Heart left ventricle (tissue), 16 donors: ENCODE results near the gene DHRS4L2. TPM values are rescaled to one million over a fixed set of nuclear protein-coding genes. Genes with fewer than 3 reads are reported as not detected.

Experiments used
- ATAC-seq, 4 donors: fragments of 200-7000 bp; cut with Tn5 transposase; one replicate each; pipeline ENCODE4 v1.9.1; 2020 to 2022; ENCODE audit warnings: moderate library complexity in 4 of 4, mild to moderate bottlenecking in 3 of 4, moderate number of reproducible peaks in 1 of 4
- DNase-seq, 5 donors: peaks; one replicate each; pipeline ENCODE4 v3.0.0-alpha.2; 2020
- H3K27ac ChIP-seq, 12 donors: fragments of 200-600 bp; sonication (generic) in 4 of 12; one replicate each; pipeline versions ENCODE4 v1.5.0 to v1.8.0; 2016 to 2022; ENCODE audit warnings: mild to moderate bottlenecking in 2 of 12
- H3K27me3 ChIP-seq, 9 donors: fragments of 200-600 bp; sonication (generic) in 2 of 9; one replicate each; pipeline versions ENCODE4 v1.5.1 to v1.8.0; 2016 to 2022; ENCODE audit warnings: mild to moderate bottlenecking in 3 of 9
- H3K36me3 ChIP-seq, 9 donors: fragments of 200-600 bp; sonication (generic) in 2 of 9; one replicate each; pipeline versions ENCODE4 v1.5.0 to v1.8.0; 2018 to 2022; ENCODE audit warnings: mild to moderate bottlenecking in 2 of 9
- H3K4me1 ChIP-seq, 12 donors: fragments of 200-600 bp; sonication (generic) in 4 of 12; one replicate each; pipeline versions ENCODE4 v1.5.0 to v1.8.0; 2016 to 2022; ENCODE audit warnings: mild to moderate bottlenecking in 3 of 12
- H3K4me3 ChIP-seq, 12 donors: fragments of 200-600 bp; sonication (generic) in 4 of 12; one replicate each; pipeline versions ENCODE4 v1.5.0 to v1.8.0; 2017 to 2022; ENCODE audit warnings: mild to moderate bottlenecking in 9 of 12, moderate library complexity in 4 of 12
- H3K9me3 ChIP-seq, 12 donors: fragments of 200-600 bp; sonication (generic) in 4 of 12; one replicate each; pipeline versions ENCODE4 v1.5.0 to v1.8.0; 2016 to 2022; ENCODE audit warnings: mild to moderate bottlenecking in 1 of 12
- CTCF ChIP-seq, 12 donors: fragments of 200-600 bp; sonication (generic) in 4 of 12; IDR thresholded peaks; one replicate each; pipeline versions ENCODE4 v1.5.0 to v1.8.0; 2018 to 2022; ENCODE audit warnings: antibody characterized with exemption in 12 of 12, mild to moderate bottlenecking in 5 of 12
- POLR2A ChIP-seq, 2 donors: fragments of 450-650 bp; IDR thresholded peaks; one replicate each; pipeline ENCODE4 v1.6.1; 2017; ENCODE audit warnings: antibody characterized with exemption in 2 of 2, mild to moderate bottlenecking in 2 of 2, moderate library complexity in 2 of 2
- whole genome bisulfite sequencing, 4 donors: extraction: QIAGEN DNeasy Blood & Tissue Kit in 2 of 4; methylation state at CpG; one replicate each; pipeline versions ENCODE4 v1.1.5 to v1.1.7; 2013 to 2018; 5-methylcytosine and 5-hydroxymethylcytosine counted together
- intact Hi-C, 10 donors: fragments of 100-400 bp; cut with DNase I; formaldehyde crosslinking; loops; one replicate each; pipeline versions ENCODE4 v1.11.1 to v1.14.2; 2022
- polyA plus RNA-seq, 2 donors: library from polyadenylated mRNA; stranded (reverse); fragments of 200-250 nt; gene quantifications; one replicate each; pipeline ENCODE4 v1.2.3, GENCODE V29; 2013
- total RNA-seq, 9 donors: library from RNA; depleted of rRNA in 2 of 9; stranded (reverse); fragments of >200 nt in 2 of 9; fragmentation: NEBNext Ultra II Directional in 3 of 9; extraction: Animal tissue kit (Norgen Biotek cat#: 25700) in 3 of 9; gene quantifications; one replicate each; pipeline versions ENCODE4 v1.1.0 to v1.2.4, GENCODE V29; 2016 to 2023
- donor health status: ischemic (EF 13 %, LVEDD 7.1; RV severe dilation, severe dysfunction).
- donor health status: healthy with polysubstance abuse.
- donor health status: DM: no; HTN: yes; CAD: no.
- donor health status: DM: no; HTN: no; CAD: no.
- donor health status: ischemic (EF 25% LVEDD 6.9; RV normal size, moderate dysfunction).
- donor health status: ischemic (EF 25% LVEDD 5.7; RV mildly dilated, moderate dysfunction).
- donor health status: healthy.
- donor health status: DM: yes; HTN: yes; CAD: no.
- donor health status: ischemic (EF 35%, LVEDD 5.7; RV mildly dilated, moderate dysfunction).
- donor health status: nonischemic (EF 11% LVEDD 7.7; RV severe dilation, severe dysfunction).
- donor health status: DM: yes; HTN: yes; CAD: no.
- donor health status: PGD.
- donor health status: ischemic (EF 29% LVEDD 5.4; RV normal size, mild dysfunction).
- donor health status: nonischemic (EF 23%, LVEDD 6.1; RV moderate dilation, normal function).

Gene DHRS4L2
- total and polyA plus RNA-seq, 11 donors, result 17.9 to 65.9 (median 27.5) TPM

GRCh38 chr14:24051176-24051788, 62.6 kb downstream of the DHRS4L2 start:
- Histone ChIP-seq H3K4me1 (peaks cover 0 to 18% (median 9%) of the 10 kb centered on the region in 12 donors), H3K36me3 (no peaks in the 10 kb centered on the region), H3K9me3 (no peaks in the 10 kb centered on the region), H3K4me3 (peak overlapping the region; percentile 28 to 75 (median 66)), H3K27me3 (peaks cover 0 to 6% (median 0%) of the 10 kb centered on the region in 9 donors), H3K27ac (peak overlapping the region in 8 of 12 donors; percentile 14 to 72 (median 50))
- no peak for TF ChIP-seq POLR2A (IDR thresholded peaks at IDR 0.05)
- TF ChIP-seq CTCF (IDR thresholded peaks at IDR 0.05), result no peak
- 28 to 50% (median 35%) methylated on average over 18 to 20 of the region's 20 CpGs for WGBS, 4 donors
- DNase-seq (peak in 1 of 5 donors; percentile 38), ATAC-seq (peak in 3 of 4 donors; percentile 14 to 36 (median 27))
- intact Hi-C loops, result no loop called here

DNA sequence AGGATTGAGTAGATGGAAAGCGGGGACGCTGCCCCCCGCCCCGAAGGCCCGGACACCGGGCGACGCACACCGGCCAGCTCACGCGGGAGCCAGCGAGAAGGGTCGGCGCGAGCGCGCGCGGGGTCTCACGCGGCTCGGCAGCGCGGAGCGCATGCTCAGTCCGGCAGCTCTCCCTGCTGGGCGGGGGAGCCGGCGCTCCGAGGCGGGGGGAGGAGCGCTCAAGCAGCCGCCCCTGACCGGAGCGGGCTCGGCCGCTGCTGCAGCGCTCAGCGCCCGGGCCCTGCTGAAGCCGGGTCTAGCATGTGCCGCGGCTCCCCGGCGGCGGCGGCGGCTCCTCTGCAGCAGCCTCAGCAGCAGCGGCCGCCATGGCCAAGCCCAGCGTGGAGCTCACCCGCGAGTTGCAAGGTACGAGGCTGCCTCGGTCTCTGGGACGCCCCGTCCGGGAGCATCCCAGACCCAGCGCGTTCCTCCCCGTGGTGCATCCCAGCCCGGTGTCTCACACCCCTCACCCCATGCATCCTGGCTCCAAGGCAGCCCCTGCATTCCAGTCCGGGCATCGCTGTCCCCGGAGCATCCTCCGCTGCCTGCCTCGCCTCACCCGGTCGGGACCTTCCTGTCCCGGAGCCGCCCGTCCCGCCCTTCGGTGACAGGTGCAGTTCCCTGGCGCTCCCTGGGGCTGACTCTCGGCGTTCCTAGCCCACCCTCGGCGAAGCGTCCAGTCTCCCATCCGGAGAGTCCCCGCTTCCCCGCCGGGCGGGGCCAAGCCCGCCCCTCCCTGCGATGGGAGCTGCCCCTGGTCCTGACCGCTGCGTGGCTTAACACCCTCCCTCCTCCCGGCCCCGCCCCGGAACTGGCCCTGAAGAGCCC, 63.3 kb downstream of the DHRS4L2 start, which contains the start of gene CARMIL3:
CARMIL3 (plus strand) TSS at position 221 of the 867 bp plus-strand sequence; CDS start at position 366, 145 bp downstream.
- TF ChIP-seq POLR2A (IDR thresholded peaks at IDR 0.05) (peak in 1 of 2 donors; percentile 14), CTCF (IDR thresholded peaks at IDR 0.05) (no peak)
- Histone ChIP-seq H3K4me3 (peak within 1 kb of the TSS; percentile 28 to 75 (median 66)), H3K4me1 (peaks cover 0 to 18% (median 9%) of the 10 kb centered on the region in 12 donors), H3K27ac (peak within 1 kb of the TSS in 8 of 12 donors; percentile 14 to 72 (median 50)), H3K9me3 (no peaks in the 10 kb centered on the region), H3K36me3 (no peaks in the 10 kb centered on the region), H3K27me3 (peaks cover 0 to 6% (median 0%) of the 10 kb centered on the region in 9 donors)
- DNase-seq (peak; percentile 52 to 88 (median 70)), ATAC-seq (peak; percentile 50 to 94 (median 87))
- intact Hi-C loops, result no loop called here
- WGBS, 4 donors, result 0 to 2% (median 1%) methylated on average over 19 to 92 of the region's 92 CpGs

GRCh38 chr14:24052656-24053547, 64.2 kb downstream of the DHRS4L2 start:
- ATAC-seq (no peak), DNase-seq (peak in 1 of 5 donors; percentile 16)
- WGBS, 4 donors, result 57 to 72% (median 61%) methylated on average over 13 to 20 of the region's 20 CpGs
- peaks cover 0 to 18% (median 9%) of the 10 kb centered on the region in 12 donors for H3K4me1 ChIP-seq
- no peaks in the 10 kb centered on the region for H3K9me3 ChIP-seq
- intact Hi-C loops, result no loop called here
- no peaks in the 10 kb centered on the region for H3K36me3 ChIP-seq
- TF ChIP-seq CTCF (IDR thresholded peaks at IDR 0.05) (no peak), POLR2A (IDR thresholded peaks at IDR 0.05) (no peak)
- H3K27me3 ChIP-seq, result peaks cover 0 to 6% (median 0%) of the 10 kb centered on the region in 9 donors
- no peak overlapping the region for H3K27ac ChIP-seq
- H3K4me3 ChIP-seq, result peak overlapping the region in 10 of 12 donors; percentile 61 to 75 (median 66)
